Heart right ventricle (tissue), 16 donors: ENCODE data around the gene ATP6V1C2. TPM values are rescaled to one million over a fixed set of nuclear protein-coding genes. Genes with fewer than 3 reads are reported as not detected.

Experiments used
- ATAC-seq, 8 donors: fragments of 200-7000 bp; cut with Tn5 transposase; one replicate each; pipeline ENCODE4 v1.9.1; 2020; ENCODE audit warnings: mild to moderate bottlenecking in 8 of 8, moderate library complexity in 8 of 8, moderate number of reproducible peaks in 1 of 8
- DNase-seq, 2 donors: peaks; one replicate each; pipeline ENCODE4 v3.0.0-alpha.2; 2020
- H3K27ac ChIP-seq, 10 donors: fragments of 200-600 bp; sonication (generic) in 2 of 10; one replicate each; pipeline versions ENCODE4 v1.5.0 to v1.8.0; 2020 to 2022; ENCODE audit warnings: mild to moderate bottlenecking in 3 of 10
- H3K27me3 ChIP-seq, 7 donors: fragments of 200-600 bp; one replicate each; pipeline ENCODE4 v1.8.0; 2021 to 2022; ENCODE audit warnings: mild to moderate bottlenecking in 2 of 7
- H3K36me3 ChIP-seq, 9 donors: fragments of 200-600 bp; sonication (generic) in 1 of 9; one replicate each; pipeline versions ENCODE4 v1.5.0 to v1.8.0; 2020 to 2022; ENCODE audit warnings: mild to moderate bottlenecking in 2 of 9
- H3K4me1 ChIP-seq, 9 donors: fragments of 200-600 bp; sonication (generic) in 1 of 9; one replicate each; pipeline versions ENCODE4 v1.5.0 to v1.8.0; 2020 to 2022; ENCODE audit warnings: mild to moderate bottlenecking in 4 of 9
- H3K4me3 ChIP-seq, 10 donors: fragments of 200-600 bp; sonication (generic) in 2 of 10; one replicate each; pipeline versions ENCODE4 v1.5.0 to v1.8.0; 2020 to 2022; ENCODE audit warnings: mild to moderate bottlenecking in 7 of 10, moderate library complexity in 2 of 10
- H3K9me3 ChIP-seq, 11 donors: fragments of 200-600 bp in 10 of 11; sonication (generic) in 2 of 11; one replicate each; pipeline versions ENCODE4 v1.5.0 to v1.8.0; 2013 to 2022; ENCODE audit warnings: mild to moderate bottlenecking in 2 of 11, control low read depth in 1 of 11, moderate library complexity in 1 of 11
- WGBS, 2 donors: extraction: QIAGEN DNeasy Blood & Tissue Kit; methylation state at CpG; one replicate each; pipeline ENCODE4 v1.1.7; 2013; ENCODE audit warnings: inconsistent platforms in 1 of 2; 5-methylcytosine and 5-hydroxymethylcytosine counted together
- intact Hi-C, 10 donors: fragments of 100-400 bp; cut with DNase I; formaldehyde crosslinking; loops; one replicate each; pipeline versions ENCODE4 v1.11.1 to v1.14.2; 2022
- polyA plus RNA-seq, 2 donors: library from polyadenylated mRNA; stranded (reverse); fragments of 200-250 nt; gene quantifications; one replicate each; pipeline ENCODE4 v1.2.3, GENCODE V29; 2013
- total RNA-seq, 10 donors: library from RNA; stranded (reverse); fragmentation: NEBNext Ultra II Directional in 3 of 10; extraction: Animal tissue kit (Norgen Biotek cat#: 25700) in 3 of 10; gene quantifications; one replicate each; pipeline versions ENCODE4 v1.2.1 to v1.2.4, GENCODE V29; 2021 to 2023
- TF ChIP-seq, protein P1 (sequence below), 9 donors: fragments of 200-600 bp; sonication (generic) in 2 of 9; IDR thresholded peaks; one replicate each; pipeline versions ENCODE4 v1.5.0 to v1.8.0; 2021 to 2022; ENCODE audit warnings: antibody characterized with exemption in 9 of 9, mild to moderate bottlenecking in 5 of 9, moderate library complexity in 1 of 9
- donor health status: Arrhythmogenic right ventricular cardiomyopathy.
- donor health status: ischemic (EF 13 %, LVEDD 7.1; RV severe dilation, severe dysfunction).
- donor health status: healthy with polysubstance abuse.
- donor health status: DM: no; HTN: yes; CAD: no.
- donor health status: DM: no; HTN: no; CAD: no.
- donor health status: ischemic (EF 25% LVEDD 6.9; RV normal size, moderate dysfunction).
- donor health status: ischemic (EF 25% LVEDD 5.7; RV mildly dilated, moderate dysfunction).
- donor health status: healthy.
- donor health status: DM: yes; HTN: yes; CAD: no.
- donor health status: Ischemic cardiomyopathy.
- donor health status: ischemic (EF 35%, LVEDD 5.7; RV mildly dilated, moderate dysfunction).
- donor health status: nonischemic (EF 11% LVEDD 7.7; RV severe dilation, severe dysfunction).
- donor health status: DM: yes; HTN: yes; CAD: no.
- donor health status: PGD.
- donor health status: ischemic (EF 29% LVEDD 5.4; RV normal size, mild dysfunction).
- donor health status: nonischemic (EF 23%, LVEDD 6.1; RV moderate dilation, normal function).

Gene ATP6V1C2
- total and polyA plus RNA-seq, 12 donors, result 0.09 to 3.4 (median 0.72) TPM

DNA sequence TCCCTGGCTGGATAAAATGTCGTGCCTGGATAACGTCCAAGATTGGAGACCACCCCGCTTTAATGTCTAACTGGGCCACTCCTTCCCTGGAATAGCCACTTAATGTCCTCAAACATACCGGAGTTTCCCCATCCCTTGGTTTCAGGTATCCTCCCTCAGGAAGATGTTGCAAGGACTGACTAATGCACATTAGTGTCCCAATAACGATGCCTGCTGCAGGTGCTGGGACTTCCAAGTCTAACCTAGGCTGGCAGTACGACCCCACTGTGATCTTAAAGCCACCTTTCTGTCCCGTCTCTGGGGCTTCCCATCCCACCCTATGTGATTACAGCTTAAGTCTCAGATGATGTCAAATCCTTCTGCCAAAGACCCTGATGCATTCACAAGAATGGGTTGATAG lies 1.1 kb upstream of the ATP6V1C2 start:
- ATAC-seq (no peak), DNase-seq (no peak)
- Histone ChIP-seq H3K4me3 (no peak overlapping the region), H3K9me3 (no peaks in the 10 kb centered on the region), H3K4me1 (peaks cover 4 to 15% (median 12%) of the 10 kb centered on the region in 9 donors), H3K27me3 (peaks cover 10 to 69% (median 56%) of the 10 kb centered on the region in 7 donors), H3K36me3 (no peaks in the 10 kb centered on the region), H3K27ac (no peak overlapping the region)
- intact Hi-C loops, result no loop called here
- WGBS, 2 donors, result 66 to 68% methylated on average over 7 of the region's 7 CpGs
- TF ChIP-seq, protein P1, sequence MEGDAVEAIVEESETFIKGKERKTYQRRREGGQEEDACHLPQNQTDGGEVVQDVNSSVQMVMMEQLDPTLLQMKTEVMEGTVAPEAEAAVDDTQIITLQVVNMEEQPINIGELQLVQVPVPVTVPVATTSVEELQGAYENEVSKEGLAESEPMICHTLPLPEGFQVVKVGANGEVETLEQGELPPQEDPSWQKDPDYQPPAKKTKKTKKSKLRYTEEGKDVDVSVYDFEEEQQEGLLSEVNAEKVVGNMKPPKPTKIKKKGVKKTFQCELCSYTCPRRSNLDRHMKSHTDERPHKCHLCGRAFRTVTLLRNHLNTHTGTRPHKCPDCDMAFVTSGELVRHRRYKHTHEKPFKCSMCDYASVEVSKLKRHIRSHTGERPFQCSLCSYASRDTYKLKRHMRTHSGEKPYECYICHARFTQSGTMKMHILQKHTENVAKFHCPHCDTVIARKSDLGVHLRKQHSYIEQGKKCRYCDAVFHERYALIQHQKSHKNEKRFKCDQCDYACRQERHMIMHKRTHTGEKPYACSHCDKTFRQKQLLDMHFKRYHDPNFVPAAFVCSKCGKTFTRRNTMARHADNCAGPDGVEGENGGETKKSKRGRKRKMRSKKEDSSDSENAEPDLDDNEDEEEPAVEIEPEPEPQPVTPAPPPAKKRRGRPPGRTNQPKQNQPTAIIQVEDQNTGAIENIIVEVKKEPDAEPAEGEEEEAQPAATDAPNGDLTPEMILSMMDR (IDR thresholded peaks at IDR 0.05), result no peak

DNA sequence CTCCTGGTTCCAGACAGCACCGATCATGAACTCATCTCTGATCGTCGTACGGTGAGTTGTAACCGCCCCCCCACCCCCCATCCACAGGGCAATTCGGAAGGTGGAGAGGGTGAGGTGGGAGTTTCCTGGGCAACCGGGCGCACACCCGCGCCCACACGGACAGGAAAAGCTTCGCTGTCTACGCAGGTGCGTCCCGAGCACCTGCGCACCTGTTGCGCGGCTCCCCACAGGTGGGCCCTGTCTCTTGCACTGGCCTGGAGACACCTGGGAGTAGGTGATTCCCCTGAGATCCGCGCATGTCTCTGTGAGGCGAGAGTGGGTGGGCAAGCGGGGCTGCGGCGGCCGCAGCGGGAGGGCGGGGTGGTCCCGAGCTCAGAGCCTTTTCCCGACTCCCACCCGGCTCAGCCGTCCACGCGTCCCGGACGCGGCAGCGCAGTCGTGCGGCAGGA lies 459 bp upstream of the ATP6V1C2 start:
- ATAC-seq, result peak in 2 of 8 donors; percentile 16 to 34
- peaks cover 4 to 15% (median 12%) of the 10 kb centered on the region in 9 donors for H3K4me1 ChIP-seq
- DNase-seq, result no peak
- 5 to 6% methylated on average over 39 of the region's 39 CpGs for WGBS, 2 donors
- peak overlapping the region in 9 of 10 donors; percentile 38 to 60 (median 49) for H3K4me3 ChIP-seq
- no peak overlapping the region for H3K27ac ChIP-seq
- peaks cover 10 to 76% (median 62%) of the 10 kb centered on the region in 7 donors for H3K27me3 ChIP-seq
- H3K9me3 ChIP-seq, result no peaks in the 10 kb centered on the region
- intact Hi-C loops, result no loop called here
- TF ChIP-seq, protein P1 (IDR thresholded peaks at IDR 0.05), result no peak
- no peaks in the 10 kb centered on the region for H3K36me3 ChIP-seq

DNA sequence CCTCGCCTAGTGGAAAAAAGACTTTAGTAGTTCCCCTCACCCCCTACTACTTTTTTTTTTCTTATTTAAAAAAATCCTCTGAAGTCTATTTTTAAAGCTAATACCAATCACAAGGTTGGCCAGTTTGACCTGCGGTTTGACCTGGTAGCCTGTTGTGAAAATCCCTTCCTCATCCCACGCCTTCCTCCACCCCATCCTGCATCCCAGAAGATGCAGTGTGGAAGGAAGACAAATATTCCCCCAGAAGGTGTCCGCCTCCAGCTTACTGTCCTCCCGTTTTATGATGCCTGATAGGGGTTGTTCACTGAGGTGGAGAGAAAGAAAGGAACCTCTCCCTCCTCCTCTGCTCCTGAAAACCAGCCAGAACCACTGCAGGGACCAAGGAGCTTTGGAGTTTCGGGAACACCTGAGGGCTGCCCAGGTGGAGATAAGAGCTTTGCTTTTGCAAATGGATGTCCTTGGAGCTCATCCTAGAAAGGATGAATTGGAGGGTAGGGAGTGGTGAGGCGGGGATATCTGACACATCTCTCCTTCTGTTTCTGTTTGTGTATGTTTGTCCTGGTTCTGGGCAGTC lies 909 bp downstream of the ATP6V1C2 start:
- no peaks in the 10 kb centered on the region for H3K9me3 ChIP-seq
- peaks cover 4 to 15% (median 12%) of the 10 kb centered on the region in 9 donors for H3K4me1 ChIP-seq
- no peak overlapping the region for H3K27ac ChIP-seq
- intact Hi-C loops, result no loop called here
- ATAC-seq (no peak), DNase-seq (no peak)
- H3K36me3 ChIP-seq, result no peaks in the 10 kb centered on the region
- H3K4me3 ChIP-seq, result peak overlapping the region in 9 of 10 donors; percentile 38 to 60 (median 49)
- peaks cover 10 to 83% (median 71%) of the 10 kb centered on the region in 7 donors for H3K27me3 ChIP-seq
- 17 to 20% methylated on average over 7 of the region's 7 CpGs for WGBS, 2 donors
- TF ChIP-seq, protein P1 (IDR thresholded peaks at IDR 0.05), result no peak

DNA sequence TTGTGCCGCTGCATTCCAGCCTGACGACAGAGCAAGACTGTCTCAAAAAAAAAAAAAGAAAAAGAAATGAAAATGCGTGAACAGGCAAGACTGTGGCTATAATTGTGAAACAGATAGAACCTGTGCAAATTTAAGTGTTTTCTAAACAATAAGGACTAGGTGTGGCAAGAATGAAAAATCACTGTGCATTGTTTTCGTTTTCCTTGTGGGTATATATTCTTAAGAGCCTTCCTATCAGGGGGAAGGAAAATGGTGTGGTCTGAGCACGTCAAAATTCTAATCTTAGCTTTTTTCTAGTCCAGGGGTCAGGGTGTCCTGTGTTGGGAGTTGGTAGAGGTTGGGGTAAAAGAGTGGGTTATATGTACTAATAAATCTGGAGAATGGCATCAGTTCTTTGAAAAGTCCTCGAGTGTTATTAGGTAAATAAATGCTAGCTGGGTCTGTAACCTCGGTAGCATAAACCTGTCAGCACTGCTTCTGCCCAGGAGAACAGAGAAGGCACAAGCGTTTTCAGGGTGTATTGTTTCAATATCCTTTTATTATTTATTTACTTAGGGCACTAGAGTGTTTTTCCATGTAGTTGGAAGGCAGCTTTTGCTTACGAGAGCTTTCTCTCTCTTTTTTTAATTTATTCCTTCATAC lies 11.6 kb downstream of the ATP6V1C2 start:
- no peaks in the 10 kb centered on the region for H3K9me3 ChIP-seq
- no peak overlapping the region for H3K4me3 ChIP-seq
- DNase-seq, result no peak
- no peaks in the 10 kb centered on the region for H3K36me3 ChIP-seq
- peak overlapping the region in 1 of 10 donors; percentile 47 for H3K27ac ChIP-seq
- intact Hi-C loops, result no loop called here
- TF ChIP-seq, protein P1 (IDR thresholded peaks at IDR 0.05), result no peak
- peak in 1 of 8 donors; percentile 27 for ATAC-seq
- H3K27me3 ChIP-seq, result peaks cover 0 to 29% (median 0%) of the 10 kb centered on the region in 7 donors
- H3K4me1 ChIP-seq, result peaks cover 0 to 5% (median 0%) of the 10 kb centered on the region in 9 donors
- WGBS, 2 donors, result 46 to 51% methylated on average over 9 of the region's 9 CpGs
